HG02588 (cell line): ENCODE measurements around the gene CSKMT.

Experiments used
- ATAC-seq: cut with Tn5 transposase; IDR thresholded peaks from one replicate; pipeline ENCODE4 v1.9.1; 2021; ENCODE audit warnings: mild to moderate bottlenecking, moderate library complexity; ENCODE audit not compliant: unreplicated experiment

Gene CSKMT

GRCh38 chr11:62715150-62716130 is 50.3 kb downstream of the CSKMT start:
- ATAC-seq, result no peak

GRCh38 chr11:62716206-62716605 is 51.1 kb downstream of the CSKMT start:
- no peak for ATAC-seq

DNA sequence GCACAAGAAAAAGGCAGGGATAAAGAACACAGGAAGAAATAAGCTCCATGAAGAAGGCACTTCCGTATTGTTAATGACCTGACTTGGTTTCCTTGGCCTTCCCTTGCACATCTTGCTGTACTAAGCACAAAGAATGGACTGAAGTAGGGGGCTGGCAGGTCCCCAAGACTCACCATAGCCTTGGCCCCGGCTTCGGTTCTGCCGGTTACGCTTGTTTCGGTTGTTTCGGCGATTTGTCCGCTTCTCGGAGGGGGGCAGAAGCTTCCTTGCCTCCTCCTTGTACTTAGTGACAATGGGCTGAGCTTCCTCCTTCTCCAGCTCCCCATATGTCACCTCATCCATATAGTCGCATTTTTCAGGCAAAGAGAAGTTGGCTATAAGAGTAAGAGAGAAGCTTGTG is 51.7 kb downstream of the CSKMT start:
- no peak for ATAC-seq
